Measurements from ENCODE around the gene CYSTM1.

CYSTM1 gene

GRCh38 chr5:140213370-140213983 is 38.5 kb downstream of the CYSTM1 start:
- DNase-seq: no peak

GRCh38 chr5:140214831-140215230 is 39.8 kb downstream of the CYSTM1 start:
- DNase-seq: no peak

GRCh38 chr5:140215276-140215675 is 40.3 kb downstream of the CYSTM1 start:
- no peak for DNase-seq

GRCh38 chr5:140216478-140217074 is 41.6 kb downstream of the CYSTM1 start:
- DNase-seq: no peak

- no peak for DNase-seq
Observed at GRCh38 chr5:140217299-140218026, 42.5 kb downstream of the CYSTM1 start.

GRCh38 chr5:140219068-140219991 is 44.3 kb downstream of the CYSTM1 start:
- no peak for DNase-seq

GRCh38 chr5:140220032-140220697 is 45.2 kb downstream of the CYSTM1 start:
- DNase-seq: no peak

- no peak for DNase-seq
Observed at GRCh38 chr5:140220698-140221064, 45.7 kb downstream of the CYSTM1 start.

- DNase-seq: no peak
Observed at GRCh38 chr5:140221697-140222223, 46.8 kb downstream of the CYSTM1 start.

- no peak for DNase-seq
Observed at GRCh38 chr5:140222416-140222815, 47.4 kb downstream of the CYSTM1 start.

- no peak for DNase-seq
Observed at GRCh38 chr5:140223567-140223966, 48.6 kb downstream of the CYSTM1 start.

- DNase-seq: no peak
Observed at GRCh38 chr5:140224658-140225057, 49.7 kb downstream of the CYSTM1 start.

- DNase-seq: no peak
Observed at GRCh38 chr5:140225396-140225795, 50.4 kb downstream of the CYSTM1 start.

- DNase-seq: no peak
Observed at GRCh38 chr5:140227046-140227445, 52.1 kb downstream of the CYSTM1 start.

- no peak for DNase-seq
Observed at GRCh38 chr5:140228364-140228837, 53.4 kb downstream of the CYSTM1 start.

GRCh38 chr5:140230373-140230772 is 55.4 kb downstream of the CYSTM1 start:
- DNase-seq: no peak

GRCh38 chr5:140232731-140233130 is 57.7 kb downstream of the CYSTM1 start:
- DNase-seq: no peak

GRCh38 chr5:140234377-140234989 is 59.5 kb downstream of the CYSTM1 start:
- no peak for DNase-seq

- DNase-seq: no peak
Observed at GRCh38 chr5:140235791-140236551, 61.0 kb downstream of the CYSTM1 start.

GRCh38 chr5:140236891-140237598 is 62.1 kb downstream of the CYSTM1 start:
- DNase-seq: no peak
